Hepatocyte (in vitro differentiated cells): ENCODE data around the gene THSD1. TPM values are rescaled to one million over a fixed set of nuclear protein-coding genes. Genes with fewer than 3 reads are reported as not detected.
"Not testable (repeated sequence)": the region's sequence is repeated elsewhere in the genome, so short reads cannot be mapped to it uniquely, and the experiment has no call there.

Source experiments
- DNase-seq: peaks from one replicate; pipeline ENCODE4 v3.0.0-alpha.2; 2016; ENCODE audit warnings: low spot score
- H2AFZ ChIP-seq: fragments of 200-600 bp; sonication (generic); 2 replicates; pipeline ENCODE4 v1.6.0; 2016; ENCODE audit warnings: antibody characterized with exemption, mild to moderate bottlenecking
- H3K27ac ChIP-seq: fragments of 200-600 bp; sonication (generic); 2 replicates; pipeline ENCODE4 v1.5.1; 2016; ENCODE audit warnings: mild to moderate bottlenecking
- H3K27me3 ChIP-seq: fragments of 200-600 bp; sonication (generic); 2 replicates; pipeline ENCODE4 v1.6.1; 2016
- H3K36me3 ChIP-seq: fragments of 200-600 bp; sonication (generic); replicated peaks from 2 replicates; pipeline ENCODE4 v1.5.1; 2016; ENCODE audit warnings: low read depth; ENCODE audit not compliant: insufficient read depth
- H3K4me1 ChIP-seq: fragments of 200-600 bp; sonication (generic); 2 replicates; pipeline ENCODE4 v1.5.1; 2016; ENCODE audit warnings: mild to moderate bottlenecking, moderate library complexity; ENCODE audit not compliant: insufficient read depth
- H3K4me2 ChIP-seq: fragments of 200-600 bp; sonication (generic); 2 replicates; pipeline ENCODE4 v1.6.0; 2016
- H3K4me3 ChIP-seq: fragments of 200-600 bp; sonication (generic); 2 replicates; pipeline ENCODE4 v1.5.1; 2016; ENCODE audit warnings: mild to moderate bottlenecking
- H3K79me2 ChIP-seq: fragments of 200-600 bp; sonication (generic); 2 replicates; pipeline ENCODE4 v1.6.0; 2017; ENCODE audit warnings: mild to moderate bottlenecking
- H3K9me2 ChIP-seq: fragments of 200-600 bp; sonication (generic); replicated peaks from 2 replicates; pipeline ENCODE4 v1.6.0; 2017; ENCODE audit warnings: mild to moderate bottlenecking; ENCODE audit not compliant: insufficient read depth
- H3K9me3 ChIP-seq: fragments of 200-600 bp; sonication (generic); 2 replicates; pipeline ENCODE4 v1.5.1; 2016; ENCODE audit warnings: low read depth, mild to moderate bottlenecking
- H4K20me1 ChIP-seq: fragments of 200-600 bp; sonication (generic); 2 replicates; pipeline ENCODE4 v1.6.0; 2016; ENCODE audit warnings: mild to moderate bottlenecking; ENCODE audit not compliant: insufficient read depth, poor library complexity, severe bottlenecking
- CTCF ChIP-seq: fragments of 200-600 bp; sonication (generic); IDR thresholded peaks from 2 replicates; pipeline ENCODE4 v1.5.1; 2016; ENCODE audit warnings: antibody characterized with exemption, mild to moderate bottlenecking; ENCODE audit not compliant: poor library complexity
- EZH2 ChIP-seq: fragments of 200-600 bp; sonication (generic); IDR thresholded peaks from 2 replicates; pipeline ENCODE4 v1.6.1; 2016; ENCODE audit warnings: antibody characterized with exemption, mild to moderate bottlenecking, borderline replicate concordance
- EZH2phosphoT487 ChIP-seq: fragments of 200-600 bp; sonication (generic); IDR thresholded peaks from one replicate; pipeline ENCODE4 v1.6.1; 2018; ENCODE audit warnings: antibody characterized with exemption, mild to moderate bottlenecking, low read depth, moderate library complexity; ENCODE audit not compliant: unreplicated experiment, severe bottlenecking
- WGBS: methylation state at CpG from one replicate; pipeline ENCODE4 v1.1.6; 2016; ENCODE audit warnings: low lambda C conversion rate; ENCODE audit errors: missing lambda C conversion rate; 5-methylcytosine and 5-hydroxymethylcytosine counted together
- polyA plus RNA-seq: library from polyadenylated mRNA; unstranded; fragments of >200 nt; fragmentation: Nextera tagmentation; extraction: Ambion mirVana; gene quantifications from 2 replicates; pipeline ENCODE4 v1.2.1, GENCODE V29; 2016
- total RNA-seq: library from RNA; depleted of rRNA; stranded (reverse); fragments of >200 nt; gene quantifications from 2 replicates; pipeline ENCODE4 v1.2.3, GENCODE V29; 2014

THSD1 gene
- total and polyA plus RNA-seq, 2 experiments from 2014 or later = 1.00 to 1.4 TPM

- Histone ChIP-seq H3K79me2 (no peaks in the 10 kb centered on the region), H3K9me2 (no peaks in the 10 kb centered on the region), H3K36me3 (no peaks in the 10 kb centered on the region), H3K4me1 (no peaks in the 10 kb centered on the region), H3K4me2 (no peak overlapping the region), H3K9me3 (no peaks in the 10 kb centered on the region), H2AFZ (no peak overlapping the region), H3K4me3 (no peak overlapping the region), H3K27me3 (no peaks in the 10 kb centered on the region), H4K20me1 (no peaks in the 10 kb centered on the region), H3K27ac (no peak overlapping the region)
- WGBS = 76% methylated on average over 1 of the region's 1 CpG
- DNase-seq = no peak
- TF ChIP-seq EZH2 (no peak), CTCF (no peak), EZH2phosphoT487 (no peak)
Measured at GRCh38 chr13:52414963-52415362, 9.0 kb upstream of the THSD1 start.

DNA sequence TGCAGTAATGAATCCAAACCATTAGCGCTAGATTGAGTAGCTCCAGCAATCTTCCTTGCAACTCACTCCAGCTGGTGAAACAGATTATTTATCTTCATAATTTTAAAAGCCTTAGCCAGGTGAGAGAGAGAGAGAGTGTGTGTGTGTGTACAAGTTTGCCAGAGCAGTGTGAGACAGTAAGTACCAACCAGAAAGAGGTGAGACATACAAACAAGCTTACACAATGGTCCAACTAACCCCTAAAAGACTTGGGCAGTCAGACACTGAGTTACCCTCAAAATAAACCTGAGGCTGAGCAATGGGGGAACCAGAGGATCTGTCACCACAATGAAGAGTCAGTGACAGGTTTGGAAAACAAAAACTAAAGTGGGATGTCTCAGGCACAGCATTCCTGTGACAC is 8.1 kb upstream of the THSD1 start:
- no peak overlapping the region for H3K4me2 ChIP-seq
- H3K79me2 ChIP-seq = no peaks in the 10 kb centered on the region
- no peaks in the 10 kb centered on the region for H3K9me3 ChIP-seq
- 96% methylated on average over 1 of the region's 1 CpG for WGBS
- no peak overlapping the region for H3K4me3 ChIP-seq
- H3K36me3 ChIP-seq = no peaks in the 10 kb centered on the region
- DNase-seq = no peak
- no peaks in the 10 kb centered on the region for H3K4me1 ChIP-seq
- TF ChIP-seq EZH2 (no peak), EZH2phosphoT487 (no peak), CTCF (no peak)
- no peak overlapping the region for H2AFZ ChIP-seq
- H4K20me1 ChIP-seq = no peaks in the 10 kb centered on the region
- no peaks in the 10 kb centered on the region for H3K27me3 ChIP-seq
- no peaks in the 10 kb centered on the region for H3K9me2 ChIP-seq
- H3K27ac ChIP-seq = no peak overlapping the region

DNA sequence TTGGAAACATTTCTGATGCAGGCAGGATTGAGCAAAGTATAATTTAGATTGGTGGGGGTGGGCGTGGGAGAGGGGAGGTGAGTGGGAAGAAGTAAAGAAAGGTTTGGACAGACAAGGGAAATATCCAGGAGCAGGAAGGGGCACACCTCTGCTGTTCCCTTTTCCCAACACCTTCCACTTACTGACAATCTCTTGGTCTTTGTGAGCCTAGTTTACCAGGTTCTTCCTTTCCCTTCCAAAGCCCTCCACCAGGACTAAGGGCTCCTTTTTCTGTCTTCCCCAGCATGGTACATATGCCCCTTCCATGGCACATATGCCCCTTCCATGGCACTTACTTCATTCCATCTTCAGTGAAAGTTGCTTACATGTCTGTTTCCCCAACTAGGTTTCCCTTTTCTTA is 6.2 kb upstream of the THSD1 start:
- DNase-seq = no peak
- Histone ChIP-seq H3K36me3 (no peaks in the 10 kb centered on the region), H3K4me1 (no peaks in the 10 kb centered on the region), H3K4me2 (peak overlapping the region; percentile 17), H3K9me2 (no peaks in the 10 kb centered on the region), H3K9me3 (no peaks in the 10 kb centered on the region), H3K27ac (peak overlapping the region; percentile 65), H3K27me3 (no peaks in the 10 kb centered on the region), H3K79me2 (no peaks in the 10 kb centered on the region), H3K4me3 (no peak overlapping the region), H4K20me1 (no peaks in the 10 kb centered on the region), H2AFZ (no peak overlapping the region)
- WGBS = 92% methylated on average over 1 of the region's 1 CpG
- TF ChIP-seq EZH2 (no peak), EZH2phosphoT487 (no peak), CTCF (no peak)

DNA sequence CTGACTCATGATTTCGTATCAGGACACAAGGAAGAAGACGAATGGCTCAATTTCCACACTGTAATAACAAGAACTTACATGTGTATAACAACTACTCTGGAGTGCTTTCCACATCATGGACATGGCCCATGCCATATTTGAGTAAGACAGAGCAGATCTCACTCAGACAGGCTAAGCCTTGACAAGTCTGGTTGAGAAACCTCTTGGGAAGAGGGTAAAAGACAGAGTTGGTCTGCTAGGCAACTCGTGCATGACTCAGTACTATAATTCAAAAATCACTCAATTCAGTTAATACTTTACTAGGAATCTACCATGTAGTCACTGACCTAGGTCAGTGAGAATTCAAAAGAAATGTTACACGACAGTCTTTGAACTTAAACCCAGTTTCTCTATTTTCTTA is 5.7 kb upstream of the THSD1 start:
- Histone ChIP-seq H3K27ac (peak overlapping the region; percentile 65), H3K79me2 (no peaks in the 10 kb centered on the region), H3K9me2 (no peaks in the 10 kb centered on the region), H3K4me1 (no peaks in the 10 kb centered on the region), H3K9me3 (no peaks in the 10 kb centered on the region), H2AFZ (no peak overlapping the region), H3K27me3 (peaks cover 2% of the 10 kb centered on the region), H3K4me2 (peak overlapping the region; percentile 17), H4K20me1 (no peaks in the 10 kb centered on the region), H3K4me3 (no peak overlapping the region), H3K36me3 (no peaks in the 10 kb centered on the region)
- WGBS = 77% methylated on average over 4 of the region's 4 CpGs
- TF ChIP-seq EZH2phosphoT487 = no peak
- TF ChIP-seq CTCF = no peak
- TF ChIP-seq EZH2 = no peak
- DNase-seq = peak; percentile 51

DNA sequence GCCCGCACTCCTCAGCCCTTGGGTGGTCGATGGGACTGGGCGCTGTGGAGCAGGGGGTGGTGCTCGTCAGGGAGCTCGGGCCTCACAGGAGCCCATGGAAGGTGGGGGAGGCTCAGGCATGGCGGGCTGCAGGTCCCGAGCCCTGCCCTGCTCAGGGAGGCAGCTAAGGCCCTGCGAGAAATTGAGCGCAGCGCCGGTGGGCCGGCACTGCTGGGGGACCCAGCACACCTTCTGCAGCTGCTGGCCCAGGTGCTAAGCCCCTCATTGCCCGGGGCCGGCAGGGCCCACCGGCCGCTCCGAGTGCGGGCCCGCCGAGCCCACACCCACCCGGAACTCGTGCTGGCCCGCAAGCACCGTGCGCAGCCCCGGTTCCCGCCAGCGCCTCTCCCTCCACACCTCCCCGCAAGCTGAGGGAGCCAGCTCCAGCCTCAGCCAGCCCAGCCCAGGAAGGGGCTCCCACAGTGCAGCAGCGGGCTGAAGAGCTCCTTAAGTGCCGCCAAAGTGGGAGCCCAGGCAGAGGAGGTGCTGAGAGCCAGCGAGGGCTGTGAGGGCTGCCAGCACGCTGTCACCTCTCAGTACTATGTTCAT is 2.2 kb upstream of the THSD1 start:
- not testable (repeated sequence) for H3K4me3 ChIP-seq, H4K20me1 ChIP-seq, H2AFZ ChIP-seq, H3K9me3 ChIP-seq, H3K79me2 ChIP-seq, H3K36me3 ChIP-seq, H3K4me2 ChIP-seq, H3K9me2 ChIP-seq, H3K27ac ChIP-seq, DNase-seq
- peaks cover 12% of the 10 kb centered on the region for H3K4me1 ChIP-seq
- 96% methylated on average over 28 of the region's 33 CpGs for WGBS
- H3K27me3 ChIP-seq = peaks cover 26% of the 10 kb centered on the region
